GM18526 (cell line): ENCODE data around the gene DDX49.

Source experiments
- POLR2A ChIP-seq: IDR thresholded peaks from 3 replicates; pipeline ENCODE4 v1.6.1; 2011; ENCODE audit not compliant: insufficient read length; ENCODE audit errors: extremely low read depth

The DDX49 gene

DNA sequence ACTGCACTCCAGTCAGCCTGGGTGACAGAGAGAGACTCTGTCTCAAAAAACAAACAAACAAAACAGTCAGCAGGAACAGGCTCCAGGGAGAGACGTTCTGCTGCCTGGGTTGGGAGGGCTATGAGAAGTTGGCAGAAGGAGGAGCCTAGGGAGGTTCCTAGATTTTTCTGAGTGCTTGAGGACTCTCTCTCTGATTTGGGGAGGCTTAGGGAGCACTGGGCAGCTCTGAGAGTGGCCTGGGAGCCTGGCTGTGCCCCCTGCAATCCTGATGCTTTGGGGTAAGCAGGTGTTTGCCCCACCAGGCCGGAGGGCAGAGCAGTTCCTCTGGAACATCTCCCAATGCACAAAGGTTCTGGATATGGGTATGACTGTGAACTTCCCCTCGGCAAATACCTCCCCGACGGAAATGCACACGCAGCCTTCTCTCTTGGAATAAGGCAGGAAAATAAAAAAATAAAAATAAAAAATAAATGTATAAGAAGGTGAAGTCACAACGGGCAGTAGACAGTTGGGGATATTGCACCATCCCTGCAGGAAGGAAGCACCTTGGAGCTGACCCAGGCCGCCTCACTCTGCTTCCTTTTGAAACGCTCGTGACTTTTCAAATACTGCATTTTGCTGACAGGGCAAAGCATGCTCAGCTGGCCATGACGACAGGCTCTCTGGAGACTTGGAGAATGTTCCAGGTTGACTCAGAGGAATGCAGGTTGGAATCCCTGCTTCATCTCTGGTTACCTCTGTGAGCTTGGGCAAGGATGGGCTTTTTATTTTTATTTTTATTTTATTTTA lies 48.0 kb downstream of the DDX49 start:
- no peak for TF ChIP-seq POLR2A

DNA sequence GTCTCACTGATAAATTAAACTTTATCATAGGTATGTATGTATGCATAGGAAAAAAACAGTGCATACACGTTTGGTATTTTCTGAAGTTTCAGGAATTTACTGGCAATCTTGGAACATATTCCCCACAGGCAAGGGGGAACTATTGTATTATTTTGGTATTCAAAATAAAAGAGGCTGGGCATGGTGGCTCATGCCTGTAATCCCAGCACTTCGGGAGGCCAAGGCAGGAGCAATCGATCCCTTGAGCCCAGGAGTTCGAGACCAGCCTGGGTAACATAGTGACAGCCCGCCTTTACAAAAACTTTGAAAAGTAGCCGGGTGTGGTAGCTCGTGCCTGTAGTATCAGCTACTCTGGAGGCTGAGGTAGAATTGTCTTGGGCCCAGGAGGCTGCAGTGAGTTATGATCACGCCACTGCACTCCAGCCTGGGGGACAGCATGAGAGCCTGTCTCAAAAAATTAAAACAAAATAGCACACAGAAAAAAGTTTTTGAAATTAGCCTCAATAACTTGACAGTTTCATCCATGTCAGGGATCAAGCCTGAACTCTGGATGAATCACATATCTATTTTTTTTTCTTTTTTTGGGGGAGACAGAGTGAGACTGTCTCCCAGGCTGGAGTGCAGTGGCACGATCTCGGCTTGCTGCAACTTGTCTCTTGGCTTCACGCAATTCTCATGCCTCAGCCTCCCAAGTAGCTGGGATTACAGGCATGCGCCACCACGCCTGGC lies 50.6 kb downstream of the DDX49 start:
- no peak for TF ChIP-seq POLR2A

DNA sequence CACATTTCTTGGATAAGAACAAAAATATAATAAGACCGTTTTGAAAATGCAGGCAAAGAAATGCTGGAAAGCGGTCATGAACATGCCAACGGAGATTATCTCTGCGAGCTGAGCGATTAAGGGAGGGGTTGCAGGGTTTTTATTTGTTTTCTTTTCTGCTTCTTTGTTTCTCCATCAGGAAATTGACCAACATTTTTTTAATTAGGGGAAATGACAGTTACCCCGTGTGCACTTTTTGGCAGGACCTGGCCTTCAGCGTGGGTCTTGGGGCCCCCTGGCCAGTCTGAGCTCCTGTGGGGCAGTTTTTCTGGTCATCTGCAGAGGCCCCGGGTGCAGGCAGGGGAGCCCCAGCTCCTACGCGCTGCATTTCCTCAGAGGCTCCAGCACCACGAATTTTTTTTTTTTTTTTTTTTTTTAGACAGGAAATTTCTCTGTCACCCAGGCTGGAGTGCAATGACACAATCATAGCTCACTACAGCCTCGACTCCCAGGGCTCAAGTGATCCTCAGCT lies 52.8 kb downstream of the DDX49 start:
- TF ChIP-seq POLR2A, result no peak

DNA sequence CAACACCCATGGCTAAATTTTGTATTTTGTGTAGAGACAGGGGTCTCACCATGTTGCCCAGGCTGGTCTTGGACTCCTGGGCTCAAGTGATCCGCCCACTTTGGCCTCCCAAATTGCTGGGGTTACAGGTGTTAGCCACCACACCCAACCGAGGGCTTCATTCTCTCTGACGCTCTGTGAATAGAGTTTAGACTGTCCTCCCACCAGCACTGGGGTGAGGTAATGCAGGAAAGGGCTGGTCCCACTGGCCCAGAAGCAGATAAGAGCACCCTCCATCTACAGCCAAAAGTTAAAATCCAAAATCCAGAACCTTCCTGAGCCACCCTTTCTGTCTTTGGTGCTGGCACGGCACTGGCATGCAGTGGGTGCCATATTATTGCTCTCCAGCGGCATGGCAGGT lies 53.3 kb downstream of the DDX49 start:
- no peak for TF ChIP-seq POLR2A

DNA sequence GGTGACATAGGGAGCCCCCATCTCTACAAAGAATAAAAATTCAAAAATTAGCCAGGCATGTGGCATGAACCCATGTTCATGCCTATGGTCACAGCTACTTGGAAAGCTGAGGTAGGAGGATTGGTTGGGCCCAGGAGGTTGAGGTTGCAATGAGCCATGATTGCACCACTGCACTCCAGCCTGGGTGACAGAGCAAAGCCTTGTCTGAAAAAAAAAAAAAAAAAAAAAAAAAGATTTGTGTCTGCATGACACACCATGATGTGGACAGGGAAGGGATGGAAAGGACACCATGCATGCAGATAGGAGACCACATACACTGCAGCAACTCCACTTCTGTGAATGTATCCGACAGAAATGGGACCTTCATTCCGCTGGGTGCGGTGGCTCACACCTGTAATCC lies 55.5 kb downstream of the DDX49 start:
- TF ChIP-seq POLR2A, result no peak

DNA sequence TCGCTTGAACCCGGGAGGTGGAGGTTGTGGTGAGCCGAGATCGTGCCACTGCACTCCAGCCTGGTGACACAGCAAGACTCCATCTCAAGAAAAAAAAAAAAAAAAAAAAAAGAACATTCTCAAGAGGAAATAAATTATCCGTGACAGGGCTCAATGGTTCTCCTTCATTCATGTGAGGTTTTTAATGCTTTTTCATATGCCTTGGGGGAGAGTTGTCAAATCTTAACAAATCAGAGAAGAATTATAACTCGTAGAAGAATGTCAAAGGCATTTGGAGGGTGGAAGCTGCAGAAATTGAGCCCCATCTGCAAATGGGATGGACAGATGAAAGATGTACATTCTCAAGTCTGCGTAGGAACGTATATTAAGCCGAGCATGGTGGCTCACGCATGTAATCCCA lies 56.4 kb downstream of the DDX49 start:
- no peak for TF ChIP-seq POLR2A
